GM06990 (cell line): ENCODE measurements around the gene FAM171A1.
"Not testable (repeated sequence)": the region's sequence is repeated elsewhere in the genome, so short reads cannot be mapped to it uniquely, and the experiment has no call there.

Experiments
- DNase-seq: peaks from one replicate; pipeline ENCODE4 v3.0.0-alpha.2; 2011; ENCODE audit not compliant: insufficient read length; ENCODE audit errors: extremely low read depth
- H3K27me3 ChIP-seq: replicated peaks from 2 replicates; pipeline ENCODE4 v1.6.0; 2011; ENCODE audit warnings: low read length; ENCODE audit not compliant: control insufficient read depth, insufficient read depth
- H3K36me3 ChIP-seq: 2 replicates; pipeline ENCODE4 v1.5.1; 2011; ENCODE audit warnings: low read length; ENCODE audit not compliant: control insufficient read depth, insufficient read depth
- H3K4me3 ChIP-seq: replicated peaks from 2 replicates; pipeline ENCODE4 v1.5.1; 2011; ENCODE audit warnings: low read depth, mild to moderate bottlenecking, control low read depth, low read length
- TF ChIP-seq, protein P1 (sequence below): IDR thresholded peaks from 2 replicates; pipeline ENCODE4 v1.5.1; 2011; ENCODE audit warnings: low read length, control low read depth, mild to moderate bottlenecking, inconsistent platforms; ENCODE audit not compliant: insufficient read depth, poor library complexity, severe bottlenecking

Gene FAM171A1

DNA sequence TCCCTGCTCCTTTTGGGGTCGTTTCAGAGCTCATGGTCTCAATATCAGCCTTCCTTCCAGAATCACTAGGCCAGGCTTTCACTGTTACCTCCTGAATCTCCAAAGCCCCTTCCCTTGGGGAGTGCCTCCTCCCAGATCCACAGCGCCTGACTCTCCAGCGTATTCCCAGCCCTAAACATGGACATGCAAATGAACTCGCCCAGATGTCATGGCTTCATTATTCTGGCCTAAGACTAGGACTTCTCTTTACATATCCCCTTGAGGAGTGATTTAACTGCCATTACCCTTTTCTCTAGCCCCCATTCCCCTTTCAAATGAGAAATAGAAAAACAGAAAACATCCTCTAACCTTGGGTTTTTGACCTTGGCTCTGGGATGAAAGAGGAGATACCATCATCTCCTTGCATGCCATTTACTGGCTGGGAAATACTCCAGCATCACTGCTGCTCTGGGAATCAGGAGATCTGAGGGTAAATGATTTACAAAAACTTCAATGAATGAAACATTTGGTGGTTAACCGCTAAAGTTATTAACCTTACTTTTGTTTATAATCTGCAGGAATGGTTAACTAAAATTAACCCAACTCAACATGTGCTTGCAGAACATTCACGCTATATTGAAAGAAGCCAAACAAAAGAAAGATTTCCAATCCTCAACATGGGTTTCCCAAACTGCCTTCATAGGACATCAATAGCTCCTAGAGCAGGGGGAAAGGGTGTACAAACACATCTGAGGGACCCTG, 37.0 kb downstream of the FAM171A1 start:
- H3K4me3 ChIP-seq, result no peak overlapping the region
- DNase-seq, result no peak
- no peaks in the 10 kb centered on the region; the same call in 1 of the 2 replicates for H3K27me3 ChIP-seq
- TF ChIP-seq, protein P1, sequence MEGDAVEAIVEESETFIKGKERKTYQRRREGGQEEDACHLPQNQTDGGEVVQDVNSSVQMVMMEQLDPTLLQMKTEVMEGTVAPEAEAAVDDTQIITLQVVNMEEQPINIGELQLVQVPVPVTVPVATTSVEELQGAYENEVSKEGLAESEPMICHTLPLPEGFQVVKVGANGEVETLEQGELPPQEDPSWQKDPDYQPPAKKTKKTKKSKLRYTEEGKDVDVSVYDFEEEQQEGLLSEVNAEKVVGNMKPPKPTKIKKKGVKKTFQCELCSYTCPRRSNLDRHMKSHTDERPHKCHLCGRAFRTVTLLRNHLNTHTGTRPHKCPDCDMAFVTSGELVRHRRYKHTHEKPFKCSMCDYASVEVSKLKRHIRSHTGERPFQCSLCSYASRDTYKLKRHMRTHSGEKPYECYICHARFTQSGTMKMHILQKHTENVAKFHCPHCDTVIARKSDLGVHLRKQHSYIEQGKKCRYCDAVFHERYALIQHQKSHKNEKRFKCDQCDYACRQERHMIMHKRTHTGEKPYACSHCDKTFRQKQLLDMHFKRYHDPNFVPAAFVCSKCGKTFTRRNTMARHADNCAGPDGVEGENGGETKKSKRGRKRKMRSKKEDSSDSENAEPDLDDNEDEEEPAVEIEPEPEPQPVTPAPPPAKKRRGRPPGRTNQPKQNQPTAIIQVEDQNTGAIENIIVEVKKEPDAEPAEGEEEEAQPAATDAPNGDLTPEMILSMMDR, result no peak
- H3K36me3 ChIP-seq, result no peaks in the 10 kb centered on the region

DNA sequence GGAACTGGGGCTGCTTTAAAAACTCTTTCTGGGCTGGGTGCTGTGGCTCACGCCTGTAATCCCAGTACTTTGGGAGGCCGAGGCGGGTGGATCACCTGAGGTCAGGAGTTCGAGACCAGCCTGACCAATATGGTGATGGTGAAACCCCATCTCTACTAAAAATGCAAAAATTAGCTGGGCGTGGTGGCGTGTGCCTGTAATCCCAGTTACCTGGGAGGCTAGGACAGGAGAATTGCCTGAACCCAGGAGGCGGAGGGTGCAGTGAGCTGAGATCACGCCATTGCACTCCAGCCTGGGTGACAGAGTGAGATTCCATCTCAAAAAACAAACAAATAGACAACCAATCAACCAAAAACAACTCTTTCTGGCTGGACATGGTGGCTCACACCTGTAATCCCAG, 37.9 kb downstream of the FAM171A1 start:
- H3K4me3 ChIP-seq, H3K27me3 ChIP-seq, DNase-seq, H3K36me3 ChIP-seq: not testable (repeated sequence)

DNA sequence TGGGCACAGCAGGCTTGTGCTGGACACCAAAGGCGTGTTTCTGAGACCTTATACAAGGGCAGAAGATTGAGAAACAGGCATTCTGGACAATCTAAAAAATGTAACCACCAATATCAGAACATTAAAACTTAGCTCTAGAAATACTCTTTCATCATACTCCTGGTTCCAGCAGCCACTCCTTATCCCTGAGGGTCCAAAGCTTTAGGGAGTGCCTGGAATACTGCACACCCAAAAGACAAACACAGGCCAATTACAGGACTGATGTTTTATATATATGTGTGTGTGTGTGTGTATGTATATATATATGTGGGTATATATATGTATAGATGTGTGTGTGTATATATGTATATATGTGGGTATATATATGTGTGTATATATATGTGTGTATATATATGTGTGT, 39.6 kb downstream of the FAM171A1 start:
- TF ChIP-seq, protein P1, result no peak
- no peaks in the 10 kb centered on the region for H3K36me3 ChIP-seq
- DNase-seq, result no peak
- H3K27me3 ChIP-seq, result no peaks in the 10 kb centered on the region; the same call in 1 of the 2 replicates
- no peak overlapping the region for H3K4me3 ChIP-seq

DNA sequence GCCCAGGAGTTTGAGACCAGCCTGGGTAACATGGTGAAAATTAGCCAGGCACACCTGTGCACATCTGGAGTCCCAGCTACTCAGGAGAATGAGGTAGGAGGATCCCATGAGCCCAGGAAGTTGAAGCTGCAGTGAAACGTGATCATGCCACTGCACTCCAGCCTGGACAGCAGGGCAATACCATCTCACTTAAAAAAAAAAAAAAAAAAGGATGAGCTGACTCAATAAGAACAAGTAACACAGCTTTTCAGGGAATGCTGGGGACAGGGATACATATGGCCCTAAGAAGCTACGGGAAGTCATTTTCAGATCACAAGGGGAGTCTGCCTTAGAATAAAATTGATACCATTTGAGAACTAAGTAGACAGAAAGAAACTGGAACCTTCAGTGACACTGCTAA, 41.7 kb downstream of the FAM171A1 start:
- no peak for DNase-seq
- Histone ChIP-seq H3K4me3 (no peak overlapping the region), H3K36me3 (no peaks in the 10 kb centered on the region), H3K27me3 (no peaks in the 10 kb centered on the region; the same call in 1 of the 2 replicates)
- TF ChIP-seq, protein P1, result no peak

DNA sequence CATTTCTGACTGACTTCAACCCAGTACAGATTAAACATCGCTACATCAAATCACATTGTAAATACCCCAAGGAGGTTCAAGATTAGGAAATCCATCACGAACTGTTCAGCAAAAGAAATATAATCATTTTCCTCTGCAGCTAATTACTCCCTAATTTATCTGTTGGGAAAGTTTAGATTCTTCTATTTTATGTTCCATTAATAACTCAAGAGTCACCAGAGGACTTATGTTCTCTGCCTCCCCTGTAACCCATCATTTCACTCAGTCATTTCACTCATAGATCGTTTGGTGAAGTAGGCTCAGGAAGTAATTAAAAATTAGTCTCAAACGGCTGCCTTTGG, 45.2 kb downstream of the FAM171A1 start:
- Histone ChIP-seq H3K4me3 (no peak overlapping the region), H3K36me3 (no peaks in the 10 kb centered on the region), H3K27me3 (no peaks in the 10 kb centered on the region; the same call in 1 of the 2 replicates)
- TF ChIP-seq, protein P1, result no peak
- no peak for DNase-seq

DNA sequence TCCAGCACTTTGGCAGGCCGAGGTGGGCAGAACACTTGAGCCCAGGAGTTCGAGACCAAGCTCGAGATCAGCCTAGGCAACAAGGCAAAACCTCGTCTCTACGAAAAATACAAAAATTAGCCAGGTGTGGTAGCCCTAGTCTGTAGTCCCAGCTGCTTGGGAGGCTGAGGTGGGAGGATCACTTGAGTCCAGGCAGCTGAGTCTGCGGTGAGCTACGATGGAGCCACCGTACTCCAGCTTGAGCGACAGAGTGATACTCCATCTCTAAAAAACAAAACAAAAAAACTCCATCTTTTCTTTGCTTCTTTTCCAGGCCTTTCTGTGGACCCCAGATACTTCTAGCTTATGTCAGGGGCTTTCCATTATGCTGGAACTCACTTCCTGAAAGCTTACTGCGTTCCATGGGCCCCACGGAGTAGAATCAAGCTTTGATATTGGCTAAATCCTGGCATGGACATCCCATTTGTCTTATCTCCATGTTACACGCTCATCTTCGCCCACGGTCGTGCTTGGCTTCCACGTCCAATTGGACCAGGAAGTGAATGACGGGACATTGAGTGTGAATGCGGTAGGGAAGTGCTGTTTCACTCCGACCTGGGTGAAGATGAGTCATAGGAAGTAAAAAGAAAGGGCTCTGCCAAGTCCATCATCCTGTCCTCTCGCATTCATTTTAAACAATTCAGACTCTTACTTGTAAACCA, 45.7 kb downstream of the FAM171A1 start:
- TF ChIP-seq, protein P1, result no peak
- Histone ChIP-seq H3K36me3 (no peaks in the 10 kb centered on the region), H3K4me3 (no peak overlapping the region), H3K27me3 (no peaks in the 10 kb centered on the region; the same call in 1 of the 2 replicates)
- DNase-seq, result no peak
